Uterus (tissue), 2 donors: ENCODE data around the gene PDCD7.

ENCODE experiments used
- CTCF ChIP-seq, 4 experiments: fragments of 200-600 bp in 2 of 4; fragments of 450-650 bp in 2 of 4; sonication (generic) in 2 of 4; IDR thresholded peaks; one replicate each; pipeline ENCODE4 v1.5.1; 2016 to 2019; ENCODE audit warnings: antibody characterized with exemption in 4 of 4, mild to moderate bottlenecking in 2 of 4, moderate library complexity in 1 of 4
- POLR2A ChIP-seq, 2 donors: fragments of 450-650 bp; IDR thresholded peaks; one replicate each; pipeline ENCODE4 v1.6.1; 2016; ENCODE audit warnings: antibody characterized with exemption in 2 of 2, mild to moderate bottlenecking in 1 of 2, moderate library complexity in 1 of 2

GRCh38 chr15:65176056-65176455 lies 42.4 kb upstream of the PDCD7 start:
- TF ChIP-seq POLR2A (IDR thresholded peaks at IDR 0.05) (no peak), CTCF (IDR thresholded peaks at IDR 0.05) (no peak)
